ENCODE data around the gene VWDE.
A peak's percentile ranks its signal among the peaks of the same experiment; 100 is the strongest.

The VWDE gene

GRCh38 chr7:12327922-12328321 lies 75.7 kb downstream of the VWDE start:
- DNase-seq, result no peak

- DNase-seq, result no peak
Measured at GRCh38 chr7:12325646-12326045, 78.0 kb downstream of the VWDE start.

- no peak for DNase-seq
Measured at GRCh38 chr7:12323415-12323814, 80.2 kb downstream of the VWDE start.

- no peak for DNase-seq
Measured at GRCh38 chr7:12322903-12323300, 80.8 kb downstream of the VWDE start.

- DNase-seq, result no peak
Measured at GRCh38 chr7:12322284-12322902, 81.3 kb downstream of the VWDE start.

- DNase-seq, result no peak
Measured at GRCh38 chr7:12320987-12321647, 82.5 kb downstream of the VWDE start.

GRCh38 chr7:12320241-12320986 lies 83.3 kb downstream of the VWDE start:
- DNase-seq, result no peak

- no peak for DNase-seq
Measured at GRCh38 chr7:12317675-12318074, 86.0 kb downstream of the VWDE start.

- no peak for DNase-seq
Measured at GRCh38 chr7:12316925-12317324, 86.7 kb downstream of the VWDE start.

- DNase-seq, result peak; percentile 64 to 82
Measured at GRCh38 chr7:12315049-12315448, 88.6 kb downstream of the VWDE start.

GRCh38 chr7:12314199-12314598 lies 89.5 kb downstream of the VWDE start:
- no peak for DNase-seq

- no peak for DNase-seq
Measured at GRCh38 chr7:12305502-12305901, 98.2 kb downstream of the VWDE start.

GRCh38 chr7:12303495-12303894 lies 100.2 kb downstream of the VWDE start:
- peak in 1 of 2 experiments; percentile 3 for DNase-seq

GRCh38 chr7:12303062-12303461 lies 100.6 kb downstream of the VWDE start:
- no peak for DNase-seq

- DNase-seq, result no peak
Measured at GRCh38 chr7:12300415-12300814, 103.2 kb downstream of the VWDE start.

GRCh38 chr7:12299367-12299766 lies 104.3 kb downstream of the VWDE start:
- DNase-seq, result no peak

- DNase-seq, result no peak
Measured at GRCh38 chr7:12297283-12298108, 106.2 kb downstream of the VWDE start.

- DNase-seq, result no peak
Measured at GRCh38 chr7:12296051-12296570, 107.6 kb downstream of the VWDE start.

- DNase-seq, result no peak
Measured at GRCh38 chr7:12294701-12295100, 109.0 kb downstream of the VWDE start.

GRCh38 chr7:12291870-12292269 lies 111.8 kb downstream of the VWDE start:
- DNase-seq, result peak in 1 of 2 experiments; percentile 3

- no peak for DNase-seq
Measured at GRCh38 chr7:12290761-12291160, 112.9 kb downstream of the VWDE start.

GRCh38 chr7:12289996-12290395 lies 113.7 kb downstream of the VWDE start:
- DNase-seq, result no peak

- no peak for DNase-seq
Measured at GRCh38 chr7:12287901-12288300, 115.8 kb downstream of the VWDE start.
